ENCODE measurements around the gene AHCYL2.

Gene AHCYL2

GRCh38 chr7:129262324-129262723, 37.5 kb downstream of the AHCYL2 start:
- TF ChIP-seq CTCF (IDR thresholded peaks at IDR 0.05; ENCODE audit: control insufficient read depth, insufficient read depth, low read depth, low read length, missing control alignments) = no peak
- H3K4me3 ChIP-seq (ENCODE audit: control insufficient read depth, low read depth, low read length) = no peak overlapping the region
- no peak for DNase-seq (ENCODE audit: low read depth)

GRCh38 chr7:129263168-129263567, 38.3 kb downstream of the AHCYL2 start:
- H3K4me3 ChIP-seq (ENCODE audit: control insufficient read depth, low read depth, low read length) = no peak overlapping the region
- no peak for DNase-seq (ENCODE audit: low read depth)
- no peak for TF ChIP-seq CTCF (IDR thresholded peaks at IDR 0.05; ENCODE audit: control insufficient read depth, insufficient read depth, low read depth, low read length, missing control alignments)

GRCh38 chr7:129264534-129264933, 39.7 kb downstream of the AHCYL2 start:
- no peak for DNase-seq (ENCODE audit: low read depth)
- H3K4me3 ChIP-seq (ENCODE audit: control insufficient read depth, low read depth, low read length) = no peak overlapping the region
- no peak for TF ChIP-seq CTCF (IDR thresholded peaks at IDR 0.05; ENCODE audit: control insufficient read depth, insufficient read depth, low read depth, low read length, missing control alignments)

GRCh38 chr7:129265328-129265727, 40.5 kb downstream of the AHCYL2 start:
- DNase-seq (ENCODE audit: low read depth) = no peak
- H3K4me3 ChIP-seq (ENCODE audit: control insufficient read depth, low read depth, low read length) = no peak overlapping the region
- no peak for TF ChIP-seq CTCF (IDR thresholded peaks at IDR 0.05; ENCODE audit: control insufficient read depth, insufficient read depth, low read depth, low read length, missing control alignments)

- no peak for TF ChIP-seq CTCF (IDR thresholded peaks at IDR 0.05; ENCODE audit: control insufficient read depth, insufficient read depth, low read depth, low read length, missing control alignments)
- H3K4me3 ChIP-seq (ENCODE audit: control insufficient read depth, low read depth, low read length) = no peak overlapping the region
- no peak for DNase-seq (ENCODE audit: low read depth)
Measured at GRCh38 chr7:129266181-129266580, 41.4 kb downstream of the AHCYL2 start.

- no peak overlapping the region for H3K4me3 ChIP-seq (ENCODE audit: control insufficient read depth, low read depth, low read length)
- TF ChIP-seq CTCF (IDR thresholded peaks at IDR 0.05; ENCODE audit: control insufficient read depth, insufficient read depth, low read depth, low read length, missing control alignments) = no peak
- DNase-seq (ENCODE audit: low read depth) = no peak
Measured at GRCh38 chr7:129270077-129270476, 45.2 kb downstream of the AHCYL2 start.
